HG02759 (cell line): ENCODE measurements around the gene PLOD3.
A peak's percentile ranks its signal among the peaks of the same experiment; 100 is the strongest.

Experiments
- ATAC-seq: cut with Tn5 transposase; IDR thresholded peaks from one replicate; pipeline ENCODE4 v1.9.1; 2021; ENCODE audit warnings: mild to moderate bottlenecking, moderate library complexity; ENCODE audit not compliant: unreplicated experiment

The PLOD3 gene

GRCh38 chr7:101239191-101239950, 22.0 kb upstream of the PLOD3 start:
- no peak for ATAC-seq

DNA sequence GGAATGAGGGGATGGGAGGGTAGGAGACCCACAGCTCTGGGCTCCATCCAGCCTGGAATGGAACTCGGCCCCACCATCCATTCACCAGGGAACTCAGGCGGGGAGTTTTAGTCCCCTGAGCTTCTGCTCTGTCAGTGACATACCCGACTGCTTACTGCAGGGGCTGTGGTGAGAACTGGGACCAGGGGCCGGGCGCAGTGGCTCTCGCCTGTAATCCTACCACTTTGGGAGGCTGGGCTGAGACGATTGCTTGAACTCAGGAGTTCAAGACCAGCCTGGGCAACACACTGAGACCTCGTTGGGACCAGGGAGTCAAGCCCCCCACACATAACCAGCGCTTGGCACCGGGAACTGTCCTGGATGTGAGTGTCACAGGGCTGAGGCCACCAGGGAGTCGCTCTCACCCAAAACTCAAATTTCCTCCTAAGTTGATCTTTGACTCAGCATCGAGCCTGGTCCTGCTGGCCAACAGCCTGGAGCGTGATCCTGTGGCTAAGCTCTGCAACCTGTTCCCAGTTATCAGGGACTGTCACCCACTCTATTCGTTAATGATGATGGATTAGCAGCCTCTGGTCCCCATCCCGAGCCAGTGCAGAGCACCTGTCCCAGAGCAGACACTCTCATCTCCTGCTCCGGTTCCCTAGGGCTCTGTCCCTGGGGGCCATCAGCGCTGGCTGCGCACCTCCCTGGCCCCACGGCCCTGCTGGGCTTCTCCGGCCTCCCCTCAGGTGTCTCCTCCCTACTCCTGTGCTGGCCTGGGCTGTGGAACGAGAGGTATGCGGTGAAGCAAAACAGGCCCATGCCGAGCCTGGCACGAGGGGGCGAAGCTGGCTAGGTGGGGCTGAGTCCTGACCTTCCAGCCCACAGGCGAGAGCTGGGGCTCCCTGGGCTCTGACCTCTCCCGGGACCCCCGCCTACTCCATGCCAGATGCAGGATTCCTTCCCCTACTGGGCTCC, 21.1 kb upstream of the PLOD3 start:
- no peak for ATAC-seq

- ATAC-seq, result no peak
Observed at GRCh38 chr7:101237206-101238067, 20.1 kb upstream of the PLOD3 start, which contains the start of gene CLDN15. CLDN15 (minus strand) TSS chr7:101237802; CDS start chr7:101237581, 221 bp downstream.

DNA sequence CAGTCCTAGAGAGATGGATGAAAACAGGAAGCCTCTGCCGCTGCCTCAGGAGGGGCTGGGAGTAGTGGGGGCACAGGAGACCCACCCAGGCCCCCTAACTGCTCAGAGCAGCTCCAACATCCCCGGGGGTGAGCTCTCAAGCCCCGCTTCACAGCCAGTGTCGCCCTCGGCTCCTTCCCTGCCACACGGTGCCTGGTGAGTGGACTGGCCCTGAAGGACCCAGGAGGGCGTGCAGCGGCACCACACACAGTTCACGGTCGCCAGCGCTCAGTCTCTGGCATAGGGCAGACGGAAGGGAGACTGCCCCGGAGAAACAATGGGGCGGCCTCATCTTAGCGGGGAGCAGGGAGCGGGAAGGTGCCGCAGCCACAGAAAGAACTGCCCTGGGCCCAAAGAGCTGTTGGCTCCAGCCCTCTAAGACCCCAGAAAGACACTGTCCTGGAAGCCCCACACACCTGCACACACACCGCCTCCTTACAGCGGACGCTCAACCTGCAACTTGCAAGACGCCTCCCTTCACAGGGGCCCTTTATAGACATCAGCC, 19.0 kb upstream of the PLOD3 start:
- ATAC-seq, result no peak

GRCh38 chr7:101235522-101235921, 18.1 kb upstream of the PLOD3 start:
- ATAC-seq, result no peak

DNA sequence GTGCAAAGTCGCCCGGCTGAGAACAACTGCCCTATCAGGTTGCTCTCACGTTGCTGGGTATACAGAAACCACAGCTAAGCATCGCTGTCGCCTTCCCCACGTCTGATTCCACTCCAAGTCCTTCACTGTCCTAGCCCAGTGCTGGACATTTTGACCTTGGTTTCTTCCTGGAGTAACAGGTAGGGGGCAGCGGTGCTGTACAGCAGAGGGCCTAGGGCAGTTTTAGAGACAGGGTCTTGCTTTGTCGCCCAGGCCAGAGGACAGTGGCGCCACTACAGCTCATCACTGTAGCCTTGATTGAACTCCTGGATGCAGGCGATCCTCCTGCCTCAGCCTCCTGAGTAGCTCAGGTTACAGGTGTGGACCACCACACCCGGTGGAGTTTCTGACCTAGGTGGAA, 17.7 kb upstream of the PLOD3 start:
- ATAC-seq, result no peak

DNA sequence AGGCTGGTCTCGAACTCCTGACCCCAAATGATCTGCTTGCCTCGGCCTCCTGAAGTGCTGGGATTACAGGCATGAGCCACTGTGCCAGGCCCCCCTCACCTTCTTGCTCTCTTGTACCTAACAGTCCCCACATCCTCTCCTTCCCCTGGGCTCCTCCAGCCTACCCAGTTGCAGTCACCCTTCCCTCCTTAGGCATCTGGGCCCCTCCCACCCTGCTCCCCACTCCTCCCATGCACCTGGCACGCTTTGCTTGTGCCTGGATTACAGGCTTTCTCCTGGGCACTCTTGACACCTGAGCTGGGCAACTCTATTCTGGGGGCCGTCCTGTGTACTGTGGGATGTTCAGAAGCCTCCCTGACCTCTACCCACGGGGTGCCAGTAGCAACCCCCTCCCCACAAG, 17.3 kb upstream of the PLOD3 start:
- no peak for ATAC-seq

- ATAC-seq, result no peak
Observed at GRCh38 chr7:101233907-101234547, 16.6 kb upstream of the PLOD3 start.

DNA sequence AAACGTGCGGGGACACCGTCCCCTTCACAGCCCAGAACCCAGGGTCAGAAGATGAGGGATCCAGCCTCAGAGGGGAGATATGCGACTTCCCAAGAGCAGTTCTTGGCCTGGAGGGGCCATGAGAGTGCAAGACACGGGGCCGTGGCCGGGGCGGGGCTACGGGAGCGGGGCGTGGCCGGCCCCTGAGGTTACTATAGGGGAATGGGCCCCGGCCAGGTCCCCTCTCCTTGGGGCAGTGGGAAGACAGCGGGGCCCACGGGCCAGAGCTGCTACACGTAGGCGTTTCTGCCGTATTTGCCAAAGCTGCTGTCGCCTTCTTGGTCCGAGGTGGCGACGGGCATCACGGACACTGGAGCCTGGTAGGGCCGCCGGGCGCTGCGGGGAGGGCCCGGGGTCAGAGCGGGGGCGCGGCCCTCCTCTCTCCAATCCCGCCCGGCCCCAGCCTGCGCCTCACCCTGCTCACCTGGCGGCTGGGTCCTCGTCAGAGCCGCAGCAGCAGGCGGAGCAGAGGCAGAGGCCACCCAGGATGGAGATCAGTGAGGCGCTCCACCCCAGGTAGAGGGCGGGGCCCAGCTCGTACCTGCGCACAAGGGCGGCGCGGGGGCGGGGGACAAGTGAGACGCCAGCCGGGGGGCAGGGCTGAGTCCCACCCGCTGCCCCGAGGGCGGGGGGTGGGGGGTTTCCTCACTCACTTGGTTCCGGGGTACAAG, 14.9 kb upstream of the PLOD3 start:
- ATAC-seq, result no peak

DNA sequence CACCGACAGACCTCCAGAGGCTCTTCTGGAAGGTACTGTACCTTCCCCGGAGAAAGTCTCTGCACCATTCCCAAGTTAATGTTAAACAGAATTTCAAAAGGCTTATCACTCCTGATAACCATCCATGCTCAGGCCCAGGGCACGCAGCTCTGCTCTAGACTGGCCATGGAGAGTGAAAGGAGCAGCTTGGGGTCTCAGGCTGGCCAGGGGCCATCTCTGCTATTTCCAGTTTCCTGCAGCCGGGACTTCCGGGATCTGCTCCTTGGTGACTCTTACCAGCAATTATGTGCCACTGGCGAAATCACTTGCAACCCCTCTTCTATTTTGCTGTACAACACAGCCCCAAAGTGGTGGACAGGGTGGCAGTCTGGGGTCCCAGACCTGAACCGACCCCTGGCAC, 14.3 kb upstream of the PLOD3 start:
- no peak for ATAC-seq

- no peak for ATAC-seq
Observed at GRCh38 chr7:101226721-101227120, 9.3 kb upstream of the PLOD3 start.

GRCh38 chr7:101225650-101226049, 8.3 kb upstream of the PLOD3 start:
- no peak for ATAC-seq

DNA sequence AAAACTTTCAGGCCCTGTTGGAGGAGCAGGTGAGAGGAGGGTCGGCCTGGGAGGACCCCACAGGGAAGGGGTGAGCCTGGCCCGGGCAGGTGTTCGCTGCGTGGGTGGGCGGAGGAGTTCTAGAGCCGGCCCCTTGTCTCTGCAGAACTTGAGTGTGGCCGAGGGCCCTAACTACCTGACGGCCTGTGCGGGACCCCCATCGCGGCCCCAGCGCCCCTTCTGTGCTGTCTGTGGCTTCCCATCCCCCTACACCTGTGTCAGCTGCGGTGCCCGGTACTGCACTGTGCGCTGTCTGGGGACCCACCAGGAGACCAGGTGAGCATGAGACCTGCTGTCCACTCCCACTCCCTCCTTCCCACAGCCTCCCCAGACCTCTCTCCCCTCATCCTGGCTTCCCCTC, 6.1 kb upstream of the PLOD3 start:
- ATAC-seq, result no peak

- ATAC-seq, result no peak
Observed at GRCh38 chr7:101222275-101222830, 5.0 kb upstream of the PLOD3 start.

- no peak for ATAC-seq
Observed at GRCh38 chr7:101220295-101220694, 2.9 kb upstream of the PLOD3 start.

GRCh38 chr7:101218236-101219125, 1.1 kb upstream of the PLOD3 start:
- peak; percentile 18 for ATAC-seq

DNA sequence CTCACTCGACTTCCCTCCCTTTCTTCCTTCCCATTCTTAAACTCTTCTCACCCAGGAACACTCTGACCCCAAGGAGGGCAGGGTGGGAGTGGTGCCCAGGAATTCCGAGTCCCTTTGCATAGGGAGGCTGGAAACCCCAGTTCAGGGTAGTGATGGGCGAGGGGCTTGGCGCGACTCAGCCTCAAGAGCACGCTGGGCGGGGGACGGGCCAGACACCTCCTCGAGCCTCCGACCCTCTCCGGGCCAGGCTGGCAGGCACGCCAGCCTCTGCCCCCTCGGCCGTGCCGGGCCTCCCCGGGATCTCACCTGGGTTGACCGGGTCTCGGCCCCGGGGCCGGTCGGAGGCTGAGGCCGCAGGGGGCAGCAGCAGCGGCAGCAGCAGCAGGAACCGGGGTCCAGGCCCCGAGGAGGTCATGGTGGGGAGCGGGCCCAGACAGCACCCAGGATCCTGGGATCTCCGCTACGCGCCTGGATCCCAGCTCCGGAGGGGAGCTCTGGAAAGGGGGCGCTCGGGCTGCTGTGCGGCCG, 457 bp downstream of the PLOD3 start:
- ATAC-seq, result peak; percentile 27
